Ecto neural progenitor cell (in vitro differentiated cells): ENCODE results near the gene PRR5.

Experiments
- DNase-seq: peaks from one replicate; pipeline ENCODE4 v3.0.0-alpha.2; 2018; ENCODE audit warnings: low spot score

Gene PRR5

GRCh38 chr22:44758344-44758973 lies 56.5 kb downstream of the PRR5 start:
- DNase-seq = no peak

GRCh38 chr22:44759001-44759400 lies 57.0 kb downstream of the PRR5 start:
- DNase-seq = no peak

DNA sequence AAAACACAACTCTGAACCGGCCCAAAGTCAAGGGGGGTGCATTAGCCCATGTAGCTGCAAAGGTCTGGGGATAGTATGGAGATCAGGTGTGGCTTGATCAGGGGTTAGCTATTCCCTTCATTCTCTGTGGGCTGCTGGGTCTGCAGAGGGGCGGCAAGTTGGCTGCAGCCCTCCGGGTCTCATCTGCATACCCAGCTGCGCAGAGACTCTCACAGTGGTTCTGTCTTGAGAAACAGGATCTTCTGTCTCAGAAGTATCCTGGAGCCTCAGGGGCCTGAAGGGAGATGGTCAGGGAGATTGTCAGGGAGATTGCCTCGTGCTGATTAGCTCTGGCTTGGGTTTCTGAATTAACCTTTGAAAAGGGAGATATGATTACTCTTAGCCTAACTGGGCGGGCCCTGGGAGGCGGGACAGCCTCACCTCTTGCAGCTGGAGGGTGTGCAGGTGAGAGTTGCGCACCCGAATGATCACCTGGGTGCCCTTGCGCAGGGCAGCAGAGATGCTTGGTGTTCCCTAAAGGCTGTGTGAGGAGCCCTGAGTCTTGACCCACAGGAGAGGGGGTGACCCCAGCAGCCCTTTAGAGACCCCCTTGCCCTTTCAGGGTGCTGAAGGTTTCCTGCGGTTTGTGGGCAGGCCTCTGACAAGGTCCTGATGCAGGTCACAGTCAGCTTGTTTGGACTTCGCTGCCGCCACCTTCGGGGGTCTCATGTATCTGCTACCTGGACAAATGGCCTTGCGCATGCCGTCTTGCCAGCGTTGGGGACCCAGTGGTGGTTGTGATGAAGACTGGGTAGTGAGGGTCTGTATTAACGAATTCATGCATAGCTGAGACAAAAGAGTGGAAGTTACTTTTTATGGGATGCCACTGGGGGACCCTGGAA lies 57.7 kb downstream of the PRR5 start:
- DNase-seq = no peak

DNA sequence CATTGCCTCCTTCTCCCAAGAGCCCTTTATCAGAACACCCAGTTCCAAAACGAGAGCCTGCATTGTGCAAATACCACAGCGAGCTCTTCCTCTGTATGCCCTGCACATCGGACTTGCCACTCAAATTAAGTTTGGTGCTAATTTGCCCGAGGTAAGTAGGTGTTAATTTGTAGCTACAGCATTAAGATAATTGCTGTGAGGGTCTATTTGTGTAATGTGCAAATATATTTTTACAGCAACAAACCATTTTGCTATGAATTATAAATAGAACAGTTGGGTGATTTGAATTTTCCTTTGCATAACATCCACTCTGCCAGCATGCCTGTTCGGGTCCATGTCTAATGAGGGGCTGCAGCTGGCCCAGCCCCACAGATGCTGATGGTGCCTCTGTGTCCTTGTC lies 58.5 kb downstream of the PRR5 start:
- DNase-seq = no peak

- DNase-seq = no peak
Measured at GRCh38 chr22:44761025-44761424, 59.0 kb downstream of the PRR5 start.

- no peak for DNase-seq
Measured at GRCh38 chr22:44764373-44764772, 62.4 kb downstream of the PRR5 start.

DNA sequence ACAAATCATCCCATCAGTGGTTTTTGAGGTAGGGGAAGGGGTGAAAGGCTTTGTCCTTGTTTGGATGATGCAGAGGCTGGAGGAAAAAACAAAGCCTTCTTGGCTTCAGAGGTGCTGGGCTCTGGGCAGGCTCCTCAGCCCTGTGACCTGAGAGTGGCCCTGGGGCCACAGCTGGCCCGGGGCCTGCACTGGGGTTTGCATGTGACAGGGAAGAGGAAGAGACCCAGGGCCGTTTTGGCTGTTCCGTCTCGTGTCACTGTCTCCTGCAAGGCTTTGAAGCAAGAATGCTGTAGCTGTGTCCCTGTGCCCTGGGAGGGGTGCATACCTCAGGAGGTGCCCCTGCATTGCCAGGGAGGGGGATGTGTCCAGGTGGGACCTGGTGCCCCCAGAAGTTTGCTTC lies 63.0 kb downstream of the PRR5 start:
- no peak for DNase-seq

GRCh38 chr22:44765571-44766285 lies 63.7 kb downstream of the PRR5 start:
- DNase-seq = no peak

GRCh38 chr22:44773082-44773481 lies 71.1 kb downstream of the PRR5 start:
- no peak for DNase-seq

- no peak for DNase-seq
Measured at GRCh38 chr22:44775862-44776261, 73.9 kb downstream of the PRR5 start.

GRCh38 chr22:44776605-44777363 lies 74.8 kb downstream of the PRR5 start:
- no peak for DNase-seq

DNA sequence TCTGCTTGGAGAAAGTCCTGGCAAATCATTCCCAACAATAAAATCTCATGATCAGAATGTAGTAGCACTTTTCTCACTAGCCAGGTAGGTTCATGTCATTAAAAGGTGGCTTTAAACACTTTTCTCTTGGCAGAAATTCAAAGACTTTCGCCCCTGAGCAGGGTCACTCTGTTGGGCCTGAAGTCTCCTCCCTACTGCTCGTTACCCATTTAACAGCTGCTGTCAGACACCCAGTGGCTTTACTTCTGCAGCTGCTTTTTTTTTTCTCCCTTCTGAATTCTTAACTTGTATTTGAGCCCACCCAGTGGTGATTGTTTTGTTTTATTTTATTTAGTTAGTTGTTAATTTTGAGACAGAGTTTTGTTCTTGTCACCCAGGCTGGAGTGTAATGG lies 75.4 kb downstream of the PRR5 start:
- no peak for DNase-seq

GRCh38 chr22:44780876-44781449 lies 79.0 kb downstream of the PRR5 start:
- DNase-seq = no peak

- no peak for DNase-seq
Measured at GRCh38 chr22:44782363-44782963, 80.5 kb downstream of the PRR5 start.

- DNase-seq = no peak
Measured at GRCh38 chr22:44783091-44783490, 81.1 kb downstream of the PRR5 start.

DNA sequence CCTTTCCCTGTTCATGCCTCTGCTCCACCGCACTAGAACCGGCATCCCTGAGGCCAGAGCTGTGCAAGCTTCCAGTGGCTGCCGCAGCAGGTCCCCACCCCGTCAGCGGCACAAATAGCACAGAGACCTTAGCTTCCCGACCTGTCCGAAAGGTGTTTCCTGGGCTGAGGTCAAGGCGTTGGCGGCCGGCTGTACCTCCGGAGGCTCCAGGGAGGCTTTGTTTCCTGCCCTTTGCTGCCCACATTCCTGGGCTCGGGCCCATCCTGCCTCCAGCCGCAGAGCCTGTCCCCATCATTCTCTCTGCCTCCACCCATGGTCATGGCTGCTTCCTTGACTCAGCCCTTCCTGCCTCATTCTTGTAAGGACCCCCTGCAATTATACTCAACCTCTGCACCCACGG lies 81.6 kb downstream of the PRR5 start:
- no peak for DNase-seq

GRCh38 chr22:44786136-44786535 lies 84.1 kb downstream of the PRR5 start:
- DNase-seq = no peak

GRCh38 chr22:44786610-44787009 lies 84.6 kb downstream of the PRR5 start:
- no peak for DNase-seq
